Thyroid gland (tissue), 4 donors: ENCODE results near the gene PDE6C.

Experiments
- CTCF ChIP-seq, 6 experiments: fragments of 200-600 bp in 3 of 6; fragments of 450-650 bp in 3 of 6; sonication (generic) in 3 of 6; IDR thresholded peaks; one replicate each; pipeline ENCODE4 v1.5.1; 2016 to 2019; ENCODE audit warnings: antibody characterized with exemption in 6 of 6, mild to moderate bottlenecking in 2 of 6, inconsistent platforms in 1 of 6, moderate library complexity in 1 of 6
- POLR2A ChIP-seq, 2 donors: fragments of 450-650 bp; IDR thresholded peaks; one replicate each; pipeline ENCODE4 v1.6.1; 2017; ENCODE audit warnings: antibody characterized with exemption in 2 of 2, mild to moderate bottlenecking in 2 of 2, moderate library complexity in 1 of 2

GRCh38 chr10:93615576-93616235, 3.4 kb downstream of the PDE6C start:
- TF ChIP-seq POLR2A (IDR thresholded peaks at IDR 0.05) = no peak
- no peak for TF ChIP-seq CTCF (IDR thresholded peaks at IDR 0.05)
